Keratinocyte (primary cell): ENCODE measurements around the gene MCF2. TPM values are rescaled to one million over a fixed set of nuclear protein-coding genes. Genes with fewer than 3 reads are reported as not detected.

Experiments
- DNase-seq: peaks from one replicate; pipeline ENCODE4 v3.0.0-alpha.2; 2011; ENCODE audit warnings: low read depth, missing footprints, low spot score
- FAIRE-seq: peaks from 2 replicates; lab custom pipeline; 2011; peaks lifted over from hg19 to GRCh38; lab: Jason Lieb, UNC
- H2AFZ ChIP-seq: 2 replicates; pipeline ENCODE4 v1.6.0; 2012; ENCODE audit warnings: low read length, control low read depth, inconsistent platforms; ENCODE audit not compliant: control insufficient read depth
- H3K27ac ChIP-seq: 2 replicates; pipeline ENCODE4 v1.5.1; 2011; ENCODE audit warnings: low read length; ENCODE audit not compliant: control insufficient read depth, insufficient read depth
- H3K27me3 ChIP-seq: 3 replicates; pipeline ENCODE4 v1.6.0; 2011; ENCODE audit warnings: low read length; ENCODE audit not compliant: control insufficient read depth, insufficient read depth; ENCODE audit errors: extremely low read depth
- H3K36me3 ChIP-seq, 2 experiments: 2 replicates in 1 of 2; 3 replicates in 1 of 2; pipeline ENCODE4 v1.5.1; 2011; ENCODE audit warnings: low read length in 2 of 2, mild to moderate bottlenecking in 1 of 2; ENCODE audit not compliant: control insufficient read depth in 2 of 2, insufficient read depth in 2 of 2; ENCODE audit errors: extremely low read depth in 1 of 2
- H3K4me1 ChIP-seq: 3 replicates; pipeline ENCODE4 v1.5.1; 2011; ENCODE audit warnings: low read length; ENCODE audit not compliant: control insufficient read depth, insufficient read depth; ENCODE audit errors: extremely low read depth
- H3K4me2 ChIP-seq: 3 replicates; pipeline ENCODE4 v1.6.0; 2011; ENCODE audit warnings: low read depth, low read length; ENCODE audit not compliant: control insufficient read depth, insufficient read depth; ENCODE audit errors: extremely low read depth
- H3K4me3 ChIP-seq, 3 experiments: fragments of 200-600 bp in 1 of 3; sonication (generic) in 1 of 3; 2 replicates in 2 of 3; 3 replicates in 1 of 3; pipeline ENCODE4 v1.5.1; 2011 to 2016; ENCODE audit warnings: low read length in 3 of 3, mild to moderate bottlenecking in 3 of 3, control low read depth in 2 of 3, inconsistent platforms in 1 of 3, low read depth in 1 of 3, mixed read lengths in 1 of 3, mixed run types in 1 of 3, moderate library complexity in 1 of 3; ENCODE audit not compliant: control insufficient read depth in 2 of 3, insufficient read depth in 2 of 3; ENCODE audit errors: extremely low read depth in 1 of 3
- H3K79me2 ChIP-seq: 2 replicates; pipeline ENCODE4 v1.6.0; 2012; ENCODE audit warnings: low read length; ENCODE audit not compliant: control insufficient read depth, insufficient read depth
- H3K9ac ChIP-seq: 3 replicates; pipeline ENCODE4 v1.6.0; 2011; ENCODE audit warnings: low read length; ENCODE audit not compliant: control insufficient read depth, insufficient read depth; ENCODE audit errors: extremely low read depth
- H3K9me1 ChIP-seq: 3 replicates; pipeline ENCODE4 v1.6.0; 2011; ENCODE audit warnings: low read length; ENCODE audit not compliant: control insufficient read depth, insufficient read depth; ENCODE audit errors: extremely low read depth
- H3K9me3 ChIP-seq: 2 replicates; pipeline ENCODE4 v1.5.1; 2012; ENCODE audit warnings: low read depth, low read length; ENCODE audit not compliant: control insufficient read depth
- H4K20me1 ChIP-seq: 3 replicates; pipeline ENCODE4 v1.6.0; 2011; ENCODE audit warnings: low read length; ENCODE audit not compliant: control insufficient read depth, insufficient read depth; ENCODE audit errors: extremely low read depth
- EZH2 ChIP-seq: IDR thresholded peaks from one replicate; pipeline ENCODE4 v1.6.1; 2012; ENCODE audit warnings: inconsistent platforms, mild to moderate bottlenecking, low read length, moderate library complexity
- dilution Hi-C: fragments of 300-500 bp; cut with MboI; formaldehyde crosslinking; loops from one replicate; pipeline ENCODE4 v1.7.0; 2020; ENCODE audit warnings: low sequenced_read_pairs; ENCODE audit not compliant: extremely low pct_ligation_motif_present
- polyA plus RNA-seq, 5 experiments: library from polyadenylated mRNA; depleted of rRNA in 3 of 5; stranded (reverse) in 3 of 5; stranded (forward) in 1 of 5; unstranded in 1 of 5; fragments of >200 nt; gene quantifications; 1 replicate in 1 of 5; 2 replicates in 3 of 5; 3 replicates in 1 of 5; pipeline versions ENCODE4 v1.2.1 to v1.2.3, GENCODE V29; 2011 to 2012; ENCODE audit warnings: missing spikeins in 2 of 5, low read depth in 1 of 5, low replicate concordance in 1 of 5
- TF ChIP-seq, protein P1 (sequence below), 3 experiments: IDR thresholded peaks in 1 of 3; conservative IDR thresholded peaks in 1 of 3; optimal IDR thresholded peaks in 1 of 3; 2 replicates in 2 of 3; 3 replicates in 1 of 3; pipeline versions ENCODE3 to v1.5.1; 2011; ENCODE audit warnings: low read length in 3 of 3, mild to moderate bottlenecking in 3 of 3, moderate library complexity in 2 of 3, control low read depth in 1 of 3, inconsistent platforms in 1 of 3; ENCODE audit not compliant: insufficient read depth in 2 of 3; ENCODE audit errors: extremely low read depth in 1 of 3

MCF2 gene
- polyA plus RNA-seq, 1 donor (not counting 4 experiments of a cell fraction or from before 2014, with no cell fraction given): 0.75 TPM

DNA sequence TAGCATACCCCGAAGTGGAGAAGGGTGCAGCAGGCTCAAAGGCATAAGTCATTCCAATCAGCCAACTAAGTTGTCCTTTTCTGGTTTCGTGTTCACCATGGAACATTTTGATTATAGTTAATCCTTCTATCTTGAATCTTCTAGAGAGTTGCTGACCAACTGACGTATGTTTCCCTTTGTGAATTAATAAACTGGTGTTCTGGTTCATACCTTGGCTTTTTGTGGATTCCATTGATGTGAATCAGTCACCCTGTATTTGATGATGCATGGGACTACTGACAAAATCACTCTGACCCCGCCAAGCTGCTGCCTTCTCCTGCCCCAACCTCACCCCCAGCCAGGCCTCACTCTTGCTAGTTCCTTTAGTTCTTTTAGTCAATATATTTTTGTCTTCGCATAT lies 144.7 kb downstream of the MCF2 start:
- H3K27me3 ChIP-seq: no peaks in the 10 kb centered on the region
- no peaks in the 10 kb centered on the region for H3K4me1 ChIP-seq
- DNase-seq: no peak
- dilution Hi-C loops: no loop called here
- H3K9me1 ChIP-seq: no peaks in the 10 kb centered on the region
- no peak for FAIRE-seq
- no peaks in the 10 kb centered on the region for H3K9me3 ChIP-seq
- H3K9ac ChIP-seq: no peak overlapping the region
- no peak overlapping the region for H3K4me3 ChIP-seq
- H4K20me1 ChIP-seq: no peaks in the 10 kb centered on the region
- no peaks in the 10 kb centered on the region for H3K79me2 ChIP-seq
- no peak overlapping the region for H2AFZ ChIP-seq
- no peak overlapping the region for H3K4me2 ChIP-seq
- no peaks in the 10 kb centered on the region for H3K36me3 ChIP-seq
- TF ChIP-seq EZH2: no peak
- TF ChIP-seq, protein P1, sequence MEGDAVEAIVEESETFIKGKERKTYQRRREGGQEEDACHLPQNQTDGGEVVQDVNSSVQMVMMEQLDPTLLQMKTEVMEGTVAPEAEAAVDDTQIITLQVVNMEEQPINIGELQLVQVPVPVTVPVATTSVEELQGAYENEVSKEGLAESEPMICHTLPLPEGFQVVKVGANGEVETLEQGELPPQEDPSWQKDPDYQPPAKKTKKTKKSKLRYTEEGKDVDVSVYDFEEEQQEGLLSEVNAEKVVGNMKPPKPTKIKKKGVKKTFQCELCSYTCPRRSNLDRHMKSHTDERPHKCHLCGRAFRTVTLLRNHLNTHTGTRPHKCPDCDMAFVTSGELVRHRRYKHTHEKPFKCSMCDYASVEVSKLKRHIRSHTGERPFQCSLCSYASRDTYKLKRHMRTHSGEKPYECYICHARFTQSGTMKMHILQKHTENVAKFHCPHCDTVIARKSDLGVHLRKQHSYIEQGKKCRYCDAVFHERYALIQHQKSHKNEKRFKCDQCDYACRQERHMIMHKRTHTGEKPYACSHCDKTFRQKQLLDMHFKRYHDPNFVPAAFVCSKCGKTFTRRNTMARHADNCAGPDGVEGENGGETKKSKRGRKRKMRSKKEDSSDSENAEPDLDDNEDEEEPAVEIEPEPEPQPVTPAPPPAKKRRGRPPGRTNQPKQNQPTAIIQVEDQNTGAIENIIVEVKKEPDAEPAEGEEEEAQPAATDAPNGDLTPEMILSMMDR (optimal IDR thresholded peaks at IDR 0.05 in 1 of 3, IDR thresholded peaks at IDR 0.05 in 1 of 3, conservative IDR thresholded peaks at IDR 0.05 in 1 of 3; ENCODE audit: extremely low read depth in 1 of 3, insufficient read depth in 2 of 3, low read length in 3 of 3): no peak
- no peak overlapping the region for H3K27ac ChIP-seq

- no peaks in the 10 kb centered on the region for H3K9me3 ChIP-seq
- H3K4me1 ChIP-seq: no peaks in the 10 kb centered on the region
- no peaks in the 10 kb centered on the region for H3K9me1 ChIP-seq
- TF ChIP-seq, protein P1 (optimal IDR thresholded peaks at IDR 0.05 in 1 of 3, IDR thresholded peaks at IDR 0.05 in 1 of 3, conservative IDR thresholded peaks at IDR 0.05 in 1 of 3; ENCODE audit: extremely low read depth in 1 of 3, insufficient read depth in 2 of 3, low read length in 3 of 3): no peak
- TF ChIP-seq EZH2: no peak
- no peaks in the 10 kb centered on the region for H4K20me1 ChIP-seq
- H3K4me2 ChIP-seq: no peak overlapping the region
- H3K27ac ChIP-seq: no peak overlapping the region
- H3K36me3 ChIP-seq: no peaks in the 10 kb centered on the region
- H2AFZ ChIP-seq: no peak overlapping the region
- H3K4me3 ChIP-seq: no peak overlapping the region
- H3K27me3 ChIP-seq: no peaks in the 10 kb centered on the region
- dilution Hi-C loops: no loop called here
- no peak for DNase-seq
- H3K9ac ChIP-seq: no peak overlapping the region
- H3K79me2 ChIP-seq: no peaks in the 10 kb centered on the region
- FAIRE-seq: no peak
These were observed 147.7 kb downstream of the MCF2 start for GRCh38 chrX:139560221-139560620.
